ENCODE data around the gene PHF21B.

Gene PHF21B

GRCh38 chr22:44947846-44948245 lies 62.0 kb downstream of the PHF21B start:
- H3K27ac ChIP-seq = no peak overlapping the region
- TF ChIP-seq CTCF (conservative IDR thresholded peaks at IDR 0.05) (no peak), ZFX (IDR thresholded peaks at IDR 0.05) (no peak)

- no peak overlapping the region for H3K27ac ChIP-seq
- TF ChIP-seq CTCF (conservative IDR thresholded peaks at IDR 0.05) (no peak), ZFX (IDR thresholded peaks at IDR 0.05) (no peak)
These were observed 62.8 kb downstream of the PHF21B start for GRCh38 chr22:44947049-44947448.

GRCh38 chr22:44944883-44945601 lies 64.8 kb downstream of the PHF21B start:
- TF ChIP-seq CTCF (conservative IDR thresholded peaks at IDR 0.05) (no peak), ZFX (IDR thresholded peaks at IDR 0.05) (no peak)
- H3K27ac ChIP-seq = no peak overlapping the region

GRCh38 chr22:44943701-44944324 lies 66.0 kb downstream of the PHF21B start:
- no peak overlapping the region for H3K27ac ChIP-seq

GRCh38 chr22:44942979-44943700 lies 66.7 kb downstream of the PHF21B start:
- no peak for TF ChIP-seq CTCF (conservative IDR thresholded peaks at IDR 0.05)
- no peak for TF ChIP-seq ZFX (IDR thresholded peaks at IDR 0.05)
- H3K27ac ChIP-seq = no peak overlapping the region

More at GRCh38 chr22:44943701-44944324, 66.0 kb downstream of the PHF21B start:
- TF ChIP-seq CTCF (conservative IDR thresholded peaks at IDR 0.05) (no peak), ZFX (IDR thresholded peaks at IDR 0.05) (no peak)

GRCh38 chr22:44942056-44942455 lies 67.7 kb downstream of the PHF21B start:
- H3K27ac ChIP-seq = no peak overlapping the region
- TF ChIP-seq ZFX (IDR thresholded peaks at IDR 0.05) (no peak), CTCF (conservative IDR thresholded peaks at IDR 0.05) (no peak)

- TF ChIP-seq ZFX (IDR thresholded peaks at IDR 0.05) = no peak
- TF ChIP-seq CTCF (conservative IDR thresholded peaks at IDR 0.05) = no peak
- no peak overlapping the region for H3K27ac ChIP-seq
These were observed 68.6 kb downstream of the PHF21B start for GRCh38 chr22:44941207-44941606.
